HCT116 (cell line): ENCODE data around the gene TRAIP. TPM values are rescaled to one million over a fixed set of nuclear protein-coding genes. Genes with fewer than 3 reads are reported as not detected.
A peak's percentile ranks its signal among the peaks of the same experiment; 100 is the strongest.

Experiments used
- ATAC-seq: fragments of 200-7000 bp; cut with Tn5 transposase; 2 replicates; pipeline ENCODE4 v1.9.1; 2020; ENCODE audit warnings: mild to moderate bottlenecking, moderate library complexity
- BruUV-seq: library from RNA; stranded (reverse); fragments of 400-500 nt; replicated peaks from 2 replicates; lab custom pipeline; 2021; lab: Mats Ljungman, UMichigan
- CTCF ChIA-PET: fragments of 300-600 bp; sonication (Branson Sonifier 250); formaldehyde crosslinking; loops from one replicate; lab custom pipeline; 2021; ENCODE audit warnings: antibody characterized with exemption; lab: Charles Lee
- POLR2A ChIA-PET: fragments of 300-600, 350-600 bp; sonication (Branson Sonifier 250); formaldehyde crosslinking; loops from one replicate; lab custom pipeline; 2021; ENCODE audit warnings: antibody characterized with exemption; lab: Charles Lee
- RAD21 ChIA-PET, 2 experiments: fragments of 300-600 bp; sonication (Branson Sonifier 250); formaldehyde crosslinking; loops; one replicate each; lab custom pipeline; 2023; ENCODE audit warnings: low total read pairs in 2 of 2; ENCODE audit not compliant: uncharacterized antibody in 2 of 2, unreplicated experiment in 2 of 2, low non-redundant PET in 1 of 2; lab: Charles Lee
- DNase-seq: peaks from one replicate; pipeline ENCODE4 v3.0.0-alpha.2; 2010; ENCODE audit warnings: low read depth, low spot score
- H2AFZ ChIP-seq: fragments of 200-600 bp; shearing (Covaris generic), sonication (generic); 2 replicates; pipeline ENCODE4 v1.6.1; 2017; ENCODE audit warnings: low read depth, mixed run types, mixed read lengths, antibody characterized with exemption, low read length; ENCODE audit not compliant: poor library complexity, severe bottlenecking
- H3K27ac ChIP-seq: 2 replicates; pipeline ENCODE4 v1.5.1; 2012; ENCODE audit warnings: low read depth, low read length
- H3K27me3 ChIP-seq: fragments of 200-600 bp; sonication (generic); 2 replicates; pipeline ENCODE4 v1.6.1; 2016; ENCODE audit warnings: mixed run types, low read length, mixed read lengths; ENCODE audit not compliant: insufficient read depth
- H3K36me3 ChIP-seq, 2 experiments: fragments of 200-500 bp in 1 of 2; fragments of 200-600 bp in 1 of 2; sonication (Bioruptor generic) in 1 of 2; sonication (generic) in 1 of 2; 2 replicates each; pipeline versions ENCODE4 v1.5.1 to v1.6.1; 2014 to 2016; ENCODE audit warnings: low read length in 2 of 2, inconsistent platforms in 1 of 2, mixed read lengths in 1 of 2, mixed run types in 1 of 2; ENCODE audit not compliant: insufficient read depth in 2 of 2, control insufficient read depth in 1 of 2
- H3K4me1 ChIP-seq, 2 experiments: fragments of 200-600 bp in 1 of 2; sonication (generic) in 1 of 2; 2 replicates each; pipeline versions ENCODE4 v1.5.1 to v1.6.1; 2012 to 2017; ENCODE audit warnings: low read length in 2 of 2, inconsistent platforms in 1 of 2, mild to moderate bottlenecking in 1 of 2, mixed read lengths in 1 of 2, mixed run types in 1 of 2, moderate library complexity in 1 of 2; ENCODE audit not compliant: insufficient read depth in 2 of 2, control insufficient read depth in 1 of 2
- H3K4me2 ChIP-seq: fragments of 200-600 bp; sonication (generic); 2 replicates; pipeline ENCODE4 v1.6.1; 2017; ENCODE audit warnings: mixed run types, low read length, mixed read lengths
- H3K4me3 ChIP-seq, 2 experiments: fragments of 200-600 bp in 1 of 2; sonication (generic) in 1 of 2; replicated peaks in 1 of 2; 2 replicates each; pipeline ENCODE4 v1.5.1; 2011 to 2016; ENCODE audit warnings: low read length in 2 of 2, control low read depth in 1 of 2, low read depth in 1 of 2, mild to moderate bottlenecking in 1 of 2, mixed read lengths in 1 of 2, mixed run types in 1 of 2
- H3K79me2 ChIP-seq: fragments of 200-600 bp; sonication (generic); 2 replicates; pipeline ENCODE4 v1.6.1; 2017; ENCODE audit warnings: mild to moderate bottlenecking, mixed run types, low read length, moderate library complexity, mixed read lengths; ENCODE audit not compliant: insufficient read depth
- H3K9ac ChIP-seq: fragments of 200-600 bp; sonication (generic); 2 replicates; pipeline ENCODE4 v1.6.1; 2016; ENCODE audit warnings: low read length, mixed read lengths
- H3K9me2 ChIP-seq: fragments of 200-600 bp; sonication (generic), shearing (Covaris generic); 2 replicates; pipeline ENCODE4 v1.6.1; 2017; ENCODE audit warnings: mixed run types, mild to moderate bottlenecking, moderate library complexity; ENCODE audit not compliant: insufficient read depth
- H3K9me3 ChIP-seq, 2 experiments: fragments of 200-500 bp in 1 of 2; fragments of 200-600 bp in 1 of 2; sonication (Bioruptor generic) in 1 of 2; sonication (generic) in 1 of 2; 2 replicates each; pipeline ENCODE4 v1.6.1; 2014 to 2017; ENCODE audit warnings: low read length in 2 of 2, mixed read lengths in 2 of 2, inconsistent platforms in 1 of 2, low read depth in 1 of 2, mild to moderate bottlenecking in 1 of 2, mixed run types in 1 of 2, moderate library complexity in 1 of 2; ENCODE audit not compliant: control insufficient read depth in 1 of 2, insufficient read depth in 1 of 2
- H4K20me1 ChIP-seq: fragments of 200-600 bp; sonication (generic), shearing (Covaris generic); 2 replicates; pipeline ENCODE4 v1.6.1; 2017; ENCODE audit warnings: mixed run types, mild to moderate bottlenecking, moderate library complexity; ENCODE audit not compliant: insufficient read depth
- CEBPB ChIP-seq: IDR thresholded peaks from 2 replicates; pipeline ENCODE4 v1.6.1; 2012; ENCODE audit warnings: low read depth
- FOSL1 ChIP-seq: IDR thresholded peaks from 2 replicates; pipeline ENCODE4 v1.6.1; 2012; ENCODE audit warnings: low read depth
- POLR2AphosphoS5 ChIP-seq: IDR thresholded peaks from 2 replicates; pipeline ENCODE4 v1.6.1; 2011; ENCODE audit warnings: mild to moderate bottlenecking, low read depth, low read length, moderate library complexity
- RAD21 ChIP-seq: IDR thresholded peaks from 2 replicates; pipeline ENCODE4 v1.6.1; 2012; ENCODE audit warnings: low read depth, mild to moderate bottlenecking
- SP1 ChIP-seq: IDR thresholded peaks from 2 replicates; pipeline ENCODE4 v1.6.1; 2012; ENCODE audit warnings: low read depth
- SRF ChIP-seq: IDR thresholded peaks from 2 replicates; pipeline ENCODE4 v1.6.1; 2012; ENCODE audit warnings: low read depth
- TCF7L2 ChIP-seq: IDR thresholded peaks from 2 replicates; pipeline ENCODE4 v1.7.0; 2011; ENCODE audit warnings: borderline replicate concordance, inconsistent platforms; ENCODE audit not compliant: insufficient read depth, insufficient read length; ENCODE audit errors: extremely low read depth
- YY1 ChIP-seq: IDR thresholded peaks from 2 replicates; pipeline ENCODE4 v1.6.1; 2011; ENCODE audit warnings: low read length, low read depth, moderate library complexity, mild to moderate bottlenecking; ENCODE audit not compliant: insufficient replicate concordance; ENCODE audit errors: extremely low read depth
- ZFX ChIP-seq: fragments of 450-650 bp; IDR thresholded peaks from 2 replicates; pipeline ENCODE4 v1.6.1; 2017
- intact Hi-C: fragments of 100-400 bp; cut with micrococcal nuclease; formaldehyde crosslinking; loops from 2 replicates; pipeline ENCODE4 v1.10.0; 2022
- total RNA-seq: library from RNA; stranded (reverse); gene quantifications from one replicate; pipeline ENCODE4 v1.2.1, GENCODE V29; 2021; ENCODE audit not compliant: unreplicated experiment
- TF ChIP-seq, protein P1 (sequence below): IDR thresholded peaks from 2 replicates; pipeline ENCODE4 v1.6.1; 2012; ENCODE audit warnings: low read depth
- TF ChIP-seq, protein P2 (sequence below): IDR thresholded peaks from 2 replicates; pipeline ENCODE4 v1.6.1; 2012
- TF ChIP-seq, protein P3 (sequence below): IDR thresholded peaks from 2 replicates; pipeline ENCODE4 v1.6.1; 2012
- TF ChIP-seq, protein P4 (sequence below): IDR thresholded peaks from 2 replicates; pipeline ENCODE4 v1.6.1; 2011; ENCODE audit warnings: mild to moderate bottlenecking, low read length, moderate library complexity; ENCODE audit not compliant: insufficient replicate concordance; ENCODE audit errors: extremely low read depth

Gene TRAIP
- total RNA-seq, 1 experiment from 2014 or later, result 25.5 TPM

DNA sequence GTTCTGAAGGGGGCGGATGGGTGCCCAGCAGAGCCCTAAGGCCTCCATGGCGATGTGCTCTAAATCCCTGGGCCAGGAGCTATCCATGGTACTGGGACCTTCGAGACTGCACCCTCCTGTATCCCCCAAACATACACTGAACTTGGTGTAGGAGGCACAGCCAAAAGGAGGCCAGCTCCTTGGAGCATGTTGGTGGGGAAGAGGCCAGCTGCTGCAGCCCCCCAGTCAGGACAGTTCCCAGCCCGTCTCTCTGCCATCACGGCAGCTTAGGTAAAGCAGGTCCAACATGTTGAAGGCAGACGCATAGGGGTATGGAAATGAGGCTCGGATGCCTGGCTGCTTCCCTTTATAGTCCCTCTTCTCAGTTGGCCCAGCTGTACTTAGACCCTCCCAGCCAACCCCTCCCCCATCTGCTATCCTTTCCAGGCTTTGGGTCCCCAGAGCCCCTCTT, 11.5 kb upstream of the TRAIP start:
- Histone ChIP-seq H3K9me3 (no peaks in the 10 kb centered on the region), H3K9ac (no peak overlapping the region), H3K79me2 (no peaks in the 10 kb centered on the region), H3K27me3 (peaks cover 20% of the 10 kb centered on the region; the same call in 1 of the 2 replicates), H4K20me1 (no peaks in the 10 kb centered on the region), H3K36me3 (no peaks in the 10 kb centered on the region), H3K4me3 (no peak overlapping the region), H3K4me1 (0 out of 4 replicates have a peak, but pooled peaks cover 0 to 6% of the 10 kb centered on the region in 2 experiments), H2AFZ (no peak overlapping the region), H3K9me2 (no peaks in the 10 kb centered on the region), H3K27ac (no peak overlapping the region), H3K4me2 (no peak overlapping the region)
- ChIA-PET POLR2A (no interaction called here), RAD21 (no interaction called here), CTCF (no interaction called here)
- DNase-seq (no peak), ATAC-seq (peak; percentile 54)
- TF ChIP-seq, protein P1, sequence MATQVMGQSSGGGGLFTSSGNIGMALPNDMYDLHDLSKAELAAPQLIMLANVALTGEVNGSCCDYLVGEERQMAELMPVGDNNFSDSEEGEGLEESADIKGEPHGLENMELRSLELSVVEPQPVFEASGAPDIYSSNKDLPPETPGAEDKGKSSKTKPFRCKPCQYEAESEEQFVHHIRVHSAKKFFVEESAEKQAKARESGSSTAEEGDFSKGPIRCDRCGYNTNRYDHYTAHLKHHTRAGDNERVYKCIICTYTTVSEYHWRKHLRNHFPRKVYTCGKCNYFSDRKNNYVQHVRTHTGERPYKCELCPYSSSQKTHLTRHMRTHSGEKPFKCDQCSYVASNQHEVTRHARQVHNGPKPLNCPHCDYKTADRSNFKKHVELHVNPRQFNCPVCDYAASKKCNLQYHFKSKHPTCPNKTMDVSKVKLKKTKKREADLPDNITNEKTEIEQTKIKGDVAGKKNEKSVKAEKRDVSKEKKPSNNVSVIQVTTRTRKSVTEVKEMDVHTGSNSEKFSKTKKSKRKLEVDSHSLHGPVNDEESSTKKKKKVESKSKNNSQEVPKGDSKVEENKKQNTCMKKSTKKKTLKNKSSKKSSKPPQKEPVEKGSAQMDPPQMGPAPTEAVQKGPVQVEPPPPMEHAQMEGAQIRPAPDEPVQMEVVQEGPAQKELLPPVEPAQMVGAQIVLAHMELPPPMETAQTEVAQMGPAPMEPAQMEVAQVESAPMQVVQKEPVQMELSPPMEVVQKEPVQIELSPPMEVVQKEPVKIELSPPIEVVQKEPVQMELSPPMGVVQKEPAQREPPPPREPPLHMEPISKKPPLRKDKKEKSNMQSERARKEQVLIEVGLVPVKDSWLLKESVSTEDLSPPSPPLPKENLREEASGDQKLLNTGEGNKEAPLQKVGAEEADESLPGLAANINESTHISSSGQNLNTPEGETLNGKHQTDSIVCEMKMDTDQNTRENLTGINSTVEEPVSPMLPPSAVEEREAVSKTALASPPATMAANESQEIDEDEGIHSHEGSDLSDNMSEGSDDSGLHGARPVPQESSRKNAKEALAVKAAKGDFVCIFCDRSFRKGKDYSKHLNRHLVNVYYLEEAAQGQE, result peak; percentile 85
- TF ChIP-seq, protein P2, sequence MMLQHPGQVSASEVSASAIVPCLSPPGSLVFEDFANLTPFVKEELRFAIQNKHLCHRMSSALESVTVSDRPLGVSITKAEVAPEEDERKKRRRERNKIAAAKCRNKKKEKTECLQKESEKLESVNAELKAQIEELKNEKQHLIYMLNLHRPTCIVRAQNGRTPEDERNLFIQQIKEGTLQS, result no peak
- no TSS peak for BruUV-seq
- intact Hi-C loops, result no loop called here

DNA sequence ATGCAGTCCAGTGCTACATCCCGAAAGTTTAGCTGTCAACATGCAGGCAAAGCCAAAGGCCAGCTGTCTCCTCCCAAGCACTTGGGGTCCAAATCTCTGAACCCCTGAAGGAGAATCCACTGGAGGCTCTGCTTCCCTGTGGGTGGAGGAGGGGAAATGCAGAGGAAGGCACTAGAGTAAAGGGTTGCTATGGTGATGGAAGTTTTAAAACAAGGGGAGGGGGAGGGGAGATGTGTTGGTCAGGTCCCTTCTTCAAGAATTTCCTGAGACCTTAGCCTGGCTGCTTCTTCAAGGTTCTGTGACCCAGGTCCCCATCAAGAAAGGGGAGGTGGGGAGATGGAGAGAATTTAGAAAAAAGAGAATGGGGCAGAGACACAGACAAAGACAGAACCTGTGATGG, 11.0 kb upstream of the TRAIP start:
- Histone ChIP-seq H3K79me2 (no peaks in the 10 kb centered on the region), H3K9ac (no peak overlapping the region), H3K36me3 (no peaks in the 10 kb centered on the region), H3K9me2 (no peaks in the 10 kb centered on the region), H3K4me1 (0 out of 4 replicates have a peak, but pooled peaks cover 0 to 6% of the 10 kb centered on the region in 2 experiments), H3K4me3 (no peak overlapping the region), H4K20me1 (no peaks in the 10 kb centered on the region), H2AFZ (no peak overlapping the region), H3K27ac (no peak overlapping the region), H3K4me2 (no peak overlapping the region), H3K27me3 (peaks cover 20% of the 10 kb centered on the region; the same call in 1 of the 2 replicates), H3K9me3 (no peaks in the 10 kb centered on the region)
- BruUV-seq, result no TSS peak
- intact Hi-C loops, result no loop called here
- ChIA-PET CTCF (no interaction called here), POLR2A (no interaction called here), RAD21 (no interaction called here)
- no peak for ATAC-seq
- DNase-seq, result no peak
- TF ChIP-seq CEBPB (no peak), YY1 (no peak), FOSL1 (no peak), ZFX (no peak), POLR2AphosphoS5 (no peak), TCF7L2 (no peak), SRF (no peak), SP1 (no peak), RAD21 (no peak)
- TF ChIP-seq, protein P3, sequence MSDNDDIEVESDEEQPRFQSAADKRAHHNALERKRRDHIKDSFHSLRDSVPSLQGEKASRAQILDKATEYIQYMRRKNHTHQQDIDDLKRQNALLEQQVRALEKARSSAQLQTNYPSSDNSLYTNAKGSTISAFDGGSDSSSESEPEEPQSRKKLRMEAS, result no peak
- TF ChIP-seq, protein P4, sequence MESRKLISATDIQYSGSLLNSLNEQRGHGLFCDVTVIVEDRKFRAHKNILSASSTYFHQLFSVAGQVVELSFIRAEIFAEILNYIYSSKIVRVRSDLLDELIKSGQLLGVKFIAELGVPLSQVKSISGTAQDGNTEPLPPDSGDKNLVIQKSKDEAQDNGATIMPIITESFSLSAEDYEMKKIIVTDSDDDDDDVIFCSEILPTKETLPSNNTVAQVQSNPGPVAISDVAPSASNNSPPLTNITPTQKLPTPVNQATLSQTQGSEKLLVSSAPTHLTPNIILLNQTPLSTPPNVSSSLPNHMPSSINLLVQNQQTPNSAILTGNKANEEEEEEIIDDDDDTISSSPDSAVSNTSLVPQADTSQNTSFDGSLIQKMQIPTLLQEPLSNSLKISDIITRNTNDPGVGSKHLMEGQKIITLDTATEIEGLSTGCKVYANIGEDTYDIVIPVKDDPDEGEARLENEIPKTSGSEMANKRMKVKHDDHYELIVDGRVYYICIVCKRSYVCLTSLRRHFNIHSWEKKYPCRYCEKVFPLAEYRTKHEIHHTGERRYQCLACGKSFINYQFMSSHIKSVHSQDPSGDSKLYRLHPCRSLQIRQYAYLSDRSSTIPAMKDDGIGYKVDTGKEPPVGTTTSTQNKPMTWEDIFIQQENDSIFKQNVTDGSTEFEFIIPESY, result no peak
- TF ChIP-seq, protein P2, result no peak
